Activated naive CD4-positive, alpha-beta T cell treated with Interleukin-2 at 50 U/mL for 16 hours (primary cell): ENCODE results near the gene COL1A1.

Experiments
- DNase-seq: peaks from one replicate; pipeline ENCODE4 v3.0.0-alpha.2; 2020

COL1A1 gene

GRCh38 chr17:50199803-50200456, 1.5 kb downstream of the COL1A1 start:
- DNase-seq = peak; percentile 62

- DNase-seq = no peak
These were observed 2.1 kb downstream of the COL1A1 start for GRCh38 chr17:50199211-50199802.

- peak; percentile 60 for DNase-seq
These were observed 3.3 kb downstream of the COL1A1 start for GRCh38 chr17:50198026-50198669.

GRCh38 chr17:50196826-50197225, 4.6 kb downstream of the COL1A1 start:
- no peak for DNase-seq

GRCh38 chr17:50196036-50196435, 5.4 kb downstream of the COL1A1 start:
- DNase-seq = no peak

- no peak for DNase-seq
These were observed 6.2 kb downstream of the COL1A1 start for GRCh38 chr17:50194934-50195865.

GRCh38 chr17:50194140-50194933, 7.1 kb downstream of the COL1A1 start:
- DNase-seq = no peak

- DNase-seq = no peak
These were observed 8.7 kb downstream of the COL1A1 start for GRCh38 chr17:50192618-50193291.

GRCh38 chr17:50192144-50192617, 9.2 kb downstream of the COL1A1 start:
- DNase-seq = no peak

- DNase-seq = no peak
These were observed 9.9 kb downstream of the COL1A1 start for GRCh38 chr17:50191359-50192143.

- no peak for DNase-seq
These were observed 10.7 kb downstream of the COL1A1 start for GRCh38 chr17:50190603-50191358.

GRCh38 chr17:50190293-50190602, 11.2 kb downstream of the COL1A1 start:
- DNase-seq = no peak

GRCh38 chr17:50189550-50190292, 11.7 kb downstream of the COL1A1 start:
- no peak for DNase-seq

- DNase-seq = no peak
These were observed 12.4 kb downstream of the COL1A1 start for GRCh38 chr17:50188921-50189549.

GRCh38 chr17:50188531-50188920, 12.9 kb downstream of the COL1A1 start:
- DNase-seq = no peak

GRCh38 chr17:50187751-50188530, 13.5 kb downstream of the COL1A1 start:
- no peak for DNase-seq

- no peak for DNase-seq
These were observed 14.1 kb downstream of the COL1A1 start for GRCh38 chr17:50187394-50187725.

GRCh38 chr17:50186661-50187393, 14.6 kb downstream of the COL1A1 start:
- DNase-seq = no peak
